Measurements from ENCODE around the gene PDE3A.

- TF ChIP-seq CTCF (IDR thresholded peaks at IDR 0.05; ENCODE audit: poor library complexity), result no peak
- no peak for TF ChIP-seq EZH2 (IDR thresholded peaks at IDR 0.05; ENCODE audit: borderline replicate concordance)
- no peak for TF ChIP-seq EZH2phosphoT487 (IDR thresholded peaks at IDR 0.05; ENCODE audit: low read depth, severe bottlenecking, unreplicated experiment)
Measured at GRCh38 chr12:20592556-20592955, 224.2 kb downstream of the PDE3A start.

Data from hepatocyte (in vitro differentiated cells).